ENCODE results near the gene TCERG1L.

Gene TCERG1L

GRCh38 chr10:131095313-131095580 lies 216.3 kb downstream of the TCERG1L start:
- Mint-ChIP-seq H3K27ac (no peak overlapping the region), H3K9me3 (no peaks in the 10 kb centered on the region), H3K4me1 (no peaks in the 10 kb centered on the region), H3K27me3 (no peaks in the 10 kb centered on the region), H3K36me3 (no peaks in the 10 kb centered on the region), H3K4me3 (no peak overlapping the region)
- no peak for DNase-seq
- CTCF ChIA-PET, result no interaction called here

GRCh38 chr10:131094527-131095312 lies 216.8 kb downstream of the TCERG1L start:
- Mint-ChIP-seq H3K27ac (peak overlapping the region; percentile 80), H3K4me1 (no peaks in the 10 kb centered on the region), H3K27me3 (no peaks in the 10 kb centered on the region), H3K4me3 (no peak overlapping the region), H3K9me3 (no peaks in the 10 kb centered on the region), H3K36me3 (no peaks in the 10 kb centered on the region)
- no peak for DNase-seq
- CTCF ChIA-PET, result no interaction called here

GRCh38 chr10:131093795-131094366 lies 217.6 kb downstream of the TCERG1L start:
- Mint-ChIP-seq H3K9me3 (peaks cover 3% of the 10 kb centered on the region), H3K36me3 (no peaks in the 10 kb centered on the region), H3K27ac (no peak overlapping the region)

GRCh38 chr10:131093346-131093745 lies 218.2 kb downstream of the TCERG1L start:
- peaks cover 4% of the 10 kb centered on the region for H3K4me1 Mint-ChIP-seq
- H3K36me3 Mint-ChIP-seq, result no peaks in the 10 kb centered on the region
- no peak overlapping the region for H3K27ac Mint-ChIP-seq
- H3K27me3 Mint-ChIP-seq, result no peaks in the 10 kb centered on the region
- no peak overlapping the region for H3K4me3 Mint-ChIP-seq
- CTCF ChIA-PET, result no interaction called here
- no peak for DNase-seq
- peaks cover 4% of the 10 kb centered on the region for H3K9me3 Mint-ChIP-seq

More at GRCh38 chr10:131093795-131094366, 217.6 kb downstream of the TCERG1L start:
- Mint-ChIP-seq H3K27me3 (no peaks in the 10 kb centered on the region), H3K4me1 (peaks cover 3% of the 10 kb centered on the region), H3K4me3 (no peak overlapping the region)
- CTCF ChIA-PET, result no interaction called here
- DNase-seq, result no peak

GRCh38 chr10:131092876-131093275 lies 218.6 kb downstream of the TCERG1L start:
- CTCF ChIA-PET, result no interaction called here
- no peak overlapping the region for H3K27ac Mint-ChIP-seq
- DNase-seq, result no peak

GRCh38 chr10:131092386-131092785 lies 219.1 kb downstream of the TCERG1L start:
- H3K27ac Mint-ChIP-seq, result no peak overlapping the region
- CTCF ChIA-PET, result no interaction called here
- no peak overlapping the region for H3K4me3 Mint-ChIP-seq
- no peaks in the 10 kb centered on the region for H3K27me3 Mint-ChIP-seq
- DNase-seq, result no peak
- H3K9me3 Mint-ChIP-seq, result peaks cover 4% of the 10 kb centered on the region
- peaks cover 4% of the 10 kb centered on the region for H3K4me1 Mint-ChIP-seq
- H3K36me3 Mint-ChIP-seq, result no peaks in the 10 kb centered on the region

More at GRCh38 chr10:131092876-131093275, 218.6 kb downstream of the TCERG1L start:
- peaks cover 4% of the 10 kb centered on the region for H3K9me3 Mint-ChIP-seq
- no peak overlapping the region for H3K4me3 Mint-ChIP-seq
- no peaks in the 10 kb centered on the region for H3K36me3 Mint-ChIP-seq
- peaks cover 4% of the 10 kb centered on the region for H3K4me1 Mint-ChIP-seq
- no peaks in the 10 kb centered on the region for H3K27me3 Mint-ChIP-seq

GRCh38 chr10:131091682-131092081 lies 219.8 kb downstream of the TCERG1L start:
- H3K4me1 Mint-ChIP-seq, result peaks cover 4% of the 10 kb centered on the region

GRCh38 chr10:131090761-131091661 lies 220.5 kb downstream of the TCERG1L start:
- no peak overlapping the region for H3K27ac Mint-ChIP-seq
- no peaks in the 10 kb centered on the region for H3K27me3 Mint-ChIP-seq
- CTCF ChIA-PET, result no interaction called here
- no peak for DNase-seq
- no peaks in the 10 kb centered on the region for H3K36me3 Mint-ChIP-seq
- H3K4me1 Mint-ChIP-seq, result peaks cover 4% of the 10 kb centered on the region
- H3K9me3 Mint-ChIP-seq, result peaks cover 4% of the 10 kb centered on the region
- H3K4me3 Mint-ChIP-seq, result no peak overlapping the region

More at GRCh38 chr10:131091682-131092081, 219.8 kb downstream of the TCERG1L start:
- CTCF ChIA-PET, result no interaction called here
- Mint-ChIP-seq H3K9me3 (peaks cover 4% of the 10 kb centered on the region), H3K4me3 (no peak overlapping the region), H3K27me3 (no peaks in the 10 kb centered on the region), H3K36me3 (no peaks in the 10 kb centered on the region), H3K27ac (no peak overlapping the region)
- no peak for DNase-seq

GRCh38 chr10:131089861-131090260 lies 221.7 kb downstream of the TCERG1L start:
- no peak for DNase-seq
- no peaks in the 10 kb centered on the region for H3K27me3 Mint-ChIP-seq
- peaks cover 13% of the 10 kb centered on the region for H3K4me1 Mint-ChIP-seq
- H3K4me3 Mint-ChIP-seq, result no peak overlapping the region
- CTCF ChIA-PET, result no interaction called here
- no peak overlapping the region for H3K27ac Mint-ChIP-seq
- peaks cover 4% of the 10 kb centered on the region for H3K9me3 Mint-ChIP-seq
- H3K36me3 Mint-ChIP-seq, result no peaks in the 10 kb centered on the region

GRCh38 chr10:131089150-131089549 lies 222.4 kb downstream of the TCERG1L start:
- Mint-ChIP-seq H3K9me3 (peaks cover 4% of the 10 kb centered on the region), H3K4me1 (peaks cover 19% of the 10 kb centered on the region), H3K36me3 (no peaks in the 10 kb centered on the region), H3K27ac (peak overlapping the region; percentile 19), H3K27me3 (no peaks in the 10 kb centered on the region), H3K4me3 (no peak overlapping the region)
- CTCF ChIA-PET, result no interaction called here
- no peak for DNase-seq

GRCh38 chr10:131088619-131089018 lies 222.9 kb downstream of the TCERG1L start:
- DNase-seq, result no peak
- no peaks in the 10 kb centered on the region for H3K27me3 Mint-ChIP-seq

GRCh38 chr10:131087464-131088215 lies 223.9 kb downstream of the TCERG1L start:
- DNase-seq, result no peak
- Mint-ChIP-seq H3K27me3 (no peaks in the 10 kb centered on the region), H3K4me1 (peaks cover 34% of the 10 kb centered on the region), H3K9me3 (peaks cover 4% of the 10 kb centered on the region), H3K27ac (no peak overlapping the region), H3K4me3 (no peak overlapping the region), H3K36me3 (no peaks in the 10 kb centered on the region)
- CTCF ChIA-PET, result no interaction called here

More at GRCh38 chr10:131088619-131089018, 222.9 kb downstream of the TCERG1L start:
- H3K4me3 Mint-ChIP-seq, result no peak overlapping the region
- CTCF ChIA-PET, result no interaction called here
- H3K27ac Mint-ChIP-seq, result peak overlapping the region; percentile 19
- no peaks in the 10 kb centered on the region for H3K36me3 Mint-ChIP-seq
- peaks cover 24% of the 10 kb centered on the region for H3K4me1 Mint-ChIP-seq
- H3K9me3 Mint-ChIP-seq, result peaks cover 4% of the 10 kb centered on the region

GRCh38 chr10:131086511-131086910 lies 225.0 kb downstream of the TCERG1L start:
- H3K27me3 Mint-ChIP-seq, result no peaks in the 10 kb centered on the region
- CTCF ChIA-PET, result no interaction called here
- H3K4me3 Mint-ChIP-seq, result no peak overlapping the region
- no peak for DNase-seq
- H3K36me3 Mint-ChIP-seq, result no peaks in the 10 kb centered on the region
- peaks cover 43% of the 10 kb centered on the region for H3K4me1 Mint-ChIP-seq
- H3K9me3 Mint-ChIP-seq, result peaks cover 4% of the 10 kb centered on the region
- H3K27ac Mint-ChIP-seq, result no peak overlapping the region

GRCh38 chr10:131086094-131086493 lies 225.4 kb downstream of the TCERG1L start:
- Mint-ChIP-seq H3K9me3 (peaks cover 4% of the 10 kb centered on the region), H3K36me3 (no peaks in the 10 kb centered on the region), H3K27me3 (no peaks in the 10 kb centered on the region), H3K4me3 (no peak overlapping the region), H3K27ac (no peak overlapping the region), H3K4me1 (peaks cover 47% of the 10 kb centered on the region)
- no peak for DNase-seq
- CTCF ChIA-PET, result no interaction called here

All from activated naive CD4-positive, alpha-beta T cell treated with anti-CD3 and anti-CD28 coated beads, Interleukin-2, amount 10 ng/mL, durations not matched to agents 7 days and 5 days (primary cell).